HK-2 (cell line): ENCODE data around the gene FAM53B.

Source experiments
- DNase-seq: peaks from one replicate; pipeline ENCODE4 v3.0.0-alpha.2; 2018; ENCODE audit not compliant: unreplicated experiment

The FAM53B gene

GRCh38 chr10:124663766-124664360 lies 80.3 kb downstream of the FAM53B start:
- DNase-seq, result no peak

DNA sequence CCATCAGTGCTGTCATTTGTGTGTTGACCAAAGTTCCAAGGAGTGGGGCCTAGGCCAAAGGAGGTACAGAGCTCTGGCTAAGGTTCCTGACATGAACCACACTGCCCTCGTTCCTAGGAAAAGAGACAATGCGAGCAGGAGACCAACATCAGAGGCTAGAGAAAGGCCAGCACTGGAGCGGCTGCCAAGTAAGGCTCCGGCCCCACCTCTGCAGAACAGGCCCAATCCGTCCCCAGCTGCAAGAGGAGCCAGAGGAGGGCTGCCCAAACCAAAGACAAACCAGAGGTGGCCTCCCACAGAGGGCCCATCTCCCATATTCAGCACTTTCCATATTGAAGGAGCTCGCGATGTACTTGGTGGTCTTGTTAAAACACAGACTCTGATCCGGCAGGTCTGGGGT lies 81.0 kb downstream of the FAM53B start:
- DNase-seq, result no peak

- no peak for DNase-seq
Measured at GRCh38 chr10:124661660-124662180, 82.5 kb downstream of the FAM53B start.

DNA sequence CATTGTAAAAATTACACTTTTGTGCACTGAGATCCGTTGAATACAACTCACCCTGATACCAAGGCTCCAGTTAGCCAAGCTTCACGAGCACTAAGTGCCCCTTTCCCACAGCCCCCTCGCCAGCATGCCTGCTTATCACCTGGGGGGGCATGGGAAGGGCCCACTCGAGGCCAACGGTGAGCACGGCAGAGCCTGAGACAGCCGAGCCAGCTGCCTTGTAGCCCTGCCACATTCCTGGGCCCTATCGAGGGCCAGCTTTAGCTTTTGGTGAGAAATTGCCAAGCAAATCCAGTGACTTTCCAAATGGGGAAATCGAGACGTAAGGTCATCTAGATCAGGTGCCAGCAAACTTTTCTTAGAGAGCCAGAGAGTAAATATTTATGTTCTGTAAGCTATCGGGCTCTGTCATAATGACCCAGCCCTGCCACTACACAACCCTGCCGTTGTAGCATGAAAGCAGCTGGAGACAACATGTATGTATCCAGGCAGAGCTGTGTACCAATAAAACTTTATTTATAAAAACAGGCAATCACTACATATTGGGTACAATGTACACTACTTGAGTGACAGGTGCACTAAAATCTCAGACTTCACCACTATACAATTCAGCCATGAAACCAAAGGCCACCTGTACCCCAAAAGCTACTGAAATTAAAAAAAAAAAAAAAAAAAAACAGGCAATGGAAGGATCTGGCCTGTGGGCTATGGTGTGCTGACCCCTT lies 83.6 kb downstream of the FAM53B start:
- no peak for DNase-seq

- DNase-seq, result no peak
Measured at GRCh38 chr10:124659380-124659779, 84.8 kb downstream of the FAM53B start.

- no peak for DNase-seq
Measured at GRCh38 chr10:124658591-124659242, 85.5 kb downstream of the FAM53B start.

DNA sequence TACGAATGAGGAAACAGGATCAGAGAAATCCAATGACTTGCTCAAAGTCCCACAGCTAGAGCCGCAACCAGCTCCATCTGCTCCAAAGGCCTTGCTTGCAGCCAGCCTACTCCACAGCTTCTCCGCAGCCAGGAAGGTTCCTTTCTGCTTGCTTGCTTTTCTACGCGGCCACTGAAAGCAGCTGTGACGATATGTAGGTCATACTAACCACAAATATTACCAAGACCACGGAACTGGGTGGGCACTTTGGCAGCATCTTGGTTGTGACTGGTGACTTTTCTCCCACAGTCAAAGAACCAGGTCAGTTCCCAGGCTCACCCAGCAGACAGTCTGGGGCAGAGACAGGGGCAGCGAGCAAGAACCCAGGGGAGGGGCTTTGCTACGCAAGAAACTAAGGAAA lies 86.4 kb downstream of the FAM53B start:
- DNase-seq, result no peak

GRCh38 chr10:124656541-124656940 lies 87.6 kb downstream of the FAM53B start:
- DNase-seq, result no peak

DNA sequence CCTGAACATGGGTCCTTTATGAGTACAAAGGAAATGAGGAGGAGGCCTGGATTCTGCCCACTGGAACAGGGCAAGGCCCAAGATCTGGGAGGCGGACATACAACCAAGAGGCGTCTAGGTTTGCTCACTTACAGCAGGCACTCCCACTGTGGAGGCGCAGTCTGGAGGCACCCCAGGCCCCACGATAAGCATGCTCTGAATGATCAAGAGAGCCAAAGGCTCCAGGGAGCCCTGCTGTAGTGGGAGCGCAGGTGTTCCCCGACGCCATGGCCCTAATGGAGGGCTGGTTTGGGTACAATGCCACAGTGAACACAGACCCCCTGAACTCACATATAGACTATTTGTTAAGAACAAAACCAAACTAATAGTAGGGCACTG lies 88.1 kb downstream of the FAM53B start:
- DNase-seq, result no peak

DNA sequence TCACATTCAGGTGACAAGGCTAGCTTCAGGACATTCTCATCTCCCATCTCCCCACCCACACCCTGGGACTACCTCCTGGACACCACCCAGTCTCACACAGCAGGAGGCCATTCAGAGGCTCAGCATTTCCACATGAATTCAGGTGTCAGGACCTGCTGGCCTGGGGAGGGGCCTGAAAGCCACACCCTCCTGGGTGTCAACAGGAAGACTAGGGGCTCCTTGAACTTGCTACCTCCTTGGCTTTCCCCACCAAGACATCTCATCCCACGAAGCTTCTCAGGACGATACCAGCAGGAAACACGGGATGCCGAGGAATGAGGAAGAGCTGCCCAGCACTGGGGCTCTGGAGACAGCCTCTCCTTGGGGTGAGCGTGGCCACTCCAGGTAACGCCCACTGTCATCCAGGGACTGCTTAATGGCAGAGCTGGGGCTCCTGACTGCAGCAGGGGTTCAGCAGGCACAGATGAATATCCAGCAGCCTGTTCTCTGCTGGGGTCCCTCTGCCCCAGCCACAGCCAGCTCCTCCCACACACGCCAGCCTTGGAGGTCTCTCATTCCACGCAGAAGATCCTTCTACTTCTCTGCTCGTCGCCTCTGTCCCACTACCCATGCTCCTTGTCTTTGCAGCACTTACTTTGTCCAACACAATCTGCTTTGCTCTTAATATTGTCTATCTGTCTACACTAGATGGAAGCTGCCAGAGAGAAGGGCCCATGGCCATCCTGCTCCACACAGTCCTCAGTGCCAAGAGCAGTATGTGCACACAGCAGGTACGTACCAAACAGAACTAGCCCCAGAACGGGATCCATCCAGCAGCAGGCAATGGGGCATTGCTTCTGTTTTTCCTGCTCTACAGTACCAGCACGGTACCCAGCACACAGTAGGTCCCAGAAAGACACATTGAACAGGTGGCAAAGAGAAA lies 88.7 kb downstream of the FAM53B start:
- no peak for DNase-seq

DNA sequence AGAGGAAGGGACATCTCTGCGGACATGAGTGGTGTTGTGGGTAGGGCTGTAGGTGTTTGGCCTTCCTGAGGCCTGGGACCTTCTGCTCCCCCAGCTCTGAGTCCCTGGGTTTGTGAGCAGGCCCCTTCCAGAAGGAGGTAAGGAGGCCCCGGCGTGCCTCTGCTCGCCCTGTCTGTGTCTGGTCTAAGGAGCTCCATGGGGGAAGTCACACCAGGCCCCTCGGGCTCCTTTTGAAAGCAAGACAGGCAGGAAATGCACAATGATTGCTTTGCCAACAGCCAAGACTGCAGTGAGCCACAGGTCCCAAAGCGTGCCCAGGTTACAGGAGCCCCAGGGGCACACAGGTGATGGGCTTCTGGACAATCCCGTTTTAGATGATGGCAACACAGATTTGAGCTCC lies 89.5 kb downstream of the FAM53B start:
- no peak for DNase-seq

GRCh38 chr10:124653811-124654651 lies 90.1 kb downstream of the FAM53B start:
- no peak for DNase-seq

- DNase-seq, result no peak
Measured at GRCh38 chr10:124653311-124653710, 90.9 kb downstream of the FAM53B start.

- no peak for DNase-seq
Measured at GRCh38 chr10:124652701-124653100, 91.5 kb downstream of the FAM53B start.

DNA sequence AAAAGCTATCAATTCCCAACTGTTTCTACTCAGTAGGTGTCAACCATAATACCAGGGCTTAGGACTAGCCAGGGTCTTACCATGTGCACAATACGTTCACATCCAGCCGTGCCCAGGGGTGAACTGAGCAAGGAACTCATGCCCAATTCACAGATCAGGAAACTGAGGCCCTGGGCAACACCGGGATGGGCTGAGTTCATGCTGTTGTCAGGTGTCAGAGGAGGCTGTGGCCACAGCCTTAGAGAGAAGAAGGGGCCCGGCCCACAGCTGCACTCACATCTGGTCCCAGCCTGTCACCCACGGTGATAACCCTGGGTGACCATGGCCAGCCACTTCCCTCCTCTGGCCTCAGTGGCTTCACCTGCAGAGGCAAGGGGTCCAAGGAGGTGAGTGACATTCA lies 92.0 kb downstream of the FAM53B start:
- DNase-seq, result no peak

DNA sequence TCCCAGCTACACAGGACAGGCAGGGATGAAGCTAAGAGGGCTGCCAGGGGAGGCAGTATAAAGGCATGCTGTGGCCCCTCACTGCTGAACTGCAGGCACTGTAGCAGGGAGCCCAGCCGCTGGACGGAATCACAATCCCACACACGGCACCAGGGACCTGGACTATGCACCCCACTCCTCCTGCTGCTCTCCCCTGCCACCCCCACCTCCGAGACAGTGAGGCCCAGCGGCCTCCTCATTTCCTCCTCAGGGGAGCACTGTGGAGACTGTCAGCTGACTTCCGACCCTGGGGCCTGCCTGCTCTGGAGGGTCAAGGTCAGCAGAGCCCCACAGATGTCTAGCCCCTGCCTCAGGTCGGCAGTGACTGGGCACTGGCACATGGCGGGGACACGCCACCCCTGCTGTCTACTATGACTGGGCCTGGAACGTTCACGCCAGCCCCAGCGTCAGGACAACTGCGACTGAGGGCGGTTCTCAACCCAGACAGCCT lies 92.7 kb downstream of the FAM53B start:
- no peak for DNase-seq

DNA sequence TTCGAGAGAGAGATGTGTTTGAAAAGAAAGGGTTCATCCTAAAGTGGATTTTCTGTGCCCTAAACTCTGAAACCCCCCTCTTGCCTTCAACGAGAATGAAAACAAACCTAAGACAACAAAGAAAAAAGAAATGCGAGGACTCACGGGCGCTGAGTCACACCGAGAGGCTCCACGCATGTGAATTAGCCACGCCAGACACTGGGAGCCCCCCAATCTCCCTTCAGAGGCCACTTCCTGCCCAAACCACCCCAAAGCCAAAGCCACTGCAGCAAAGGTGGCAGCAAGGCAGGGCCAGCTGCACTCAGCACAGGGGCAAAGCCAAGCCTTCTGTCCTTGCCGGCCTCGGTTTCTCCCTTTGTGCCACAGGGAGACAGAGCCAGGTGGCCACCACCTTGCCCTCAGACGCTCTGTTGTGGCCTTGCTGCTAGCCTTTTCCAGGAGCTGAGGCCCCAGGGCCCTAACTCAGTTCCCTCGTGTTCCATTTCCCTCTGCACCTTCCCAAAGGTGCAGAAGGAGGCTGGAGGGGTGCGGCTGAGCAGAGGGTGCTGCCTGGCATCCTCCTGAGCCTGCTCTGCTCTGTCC lies 93.3 kb downstream of the FAM53B start:
- DNase-seq, result no peak

- no peak for DNase-seq
Measured at GRCh38 chr10:124650263-124650662, 93.9 kb downstream of the FAM53B start.

GRCh38 chr10:124649214-124649613 lies 95.0 kb downstream of the FAM53B start:
- DNase-seq, result no peak

DNA sequence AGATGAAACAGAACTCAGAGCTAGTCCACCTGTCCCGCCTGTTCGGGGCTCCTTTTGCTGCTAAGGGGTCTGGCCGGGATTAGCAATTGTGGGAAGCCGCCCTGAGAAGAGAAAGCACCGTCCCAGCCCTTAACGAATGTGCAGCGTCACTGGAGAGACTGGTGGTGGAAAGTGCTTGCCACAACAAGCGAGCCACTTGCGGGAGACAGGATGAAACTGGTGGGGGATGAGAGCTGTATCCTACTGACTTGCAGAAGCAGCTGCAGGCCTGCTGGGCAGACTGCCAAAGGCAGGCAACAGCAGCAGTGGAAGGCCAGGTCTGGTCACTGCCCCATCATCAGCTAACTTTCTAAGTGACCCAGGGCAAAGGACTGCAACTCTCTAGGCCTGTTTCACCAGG lies 95.4 kb downstream of the FAM53B start:
- no peak for DNase-seq

DNA sequence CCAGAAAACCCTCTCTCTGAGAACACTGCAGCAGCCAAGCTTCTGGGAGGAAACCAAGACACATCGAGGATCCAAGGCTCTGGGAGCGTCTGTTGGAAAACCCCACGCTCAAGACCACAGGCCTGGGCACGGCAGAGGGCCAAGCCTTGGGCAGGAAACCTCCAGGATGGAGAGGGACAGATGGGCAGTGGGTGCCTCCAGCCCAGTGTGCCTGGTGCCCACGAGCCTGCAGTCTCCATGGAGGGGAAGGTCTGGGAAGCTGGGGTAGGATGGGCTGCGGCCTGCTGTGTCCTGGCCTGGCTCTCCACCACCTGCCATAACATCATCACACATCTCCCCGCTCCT lies 96.1 kb downstream of the FAM53B start:
- no peak for DNase-seq
